Activated naive CD8-positive, alpha-beta T cell (primary cell): ENCODE data around the gene ANKRD23.
A peak's percentile ranks its signal among the peaks of the same experiment; 100 is the strongest.

ENCODE experiments used
- H3K27ac Mint-ChIP-seq: one replicate; pipeline ENCODE4 v1.8.0; 2021; ENCODE audit warnings: mixed read lengths
- H3K27me3 Mint-ChIP-seq: one replicate; pipeline ENCODE4 v1.8.0; 2021; ENCODE audit warnings: mixed read lengths
- H3K36me3 Mint-ChIP-seq: one replicate; pipeline ENCODE4 v1.8.0; 2021; ENCODE audit warnings: mixed read lengths
- H3K4me1 Mint-ChIP-seq: one replicate; pipeline ENCODE4 v1.8.0; 2021; ENCODE audit warnings: low read depth, mixed read lengths
- H3K4me3 Mint-ChIP-seq: one replicate; pipeline ENCODE4 v1.8.0; 2021; ENCODE audit warnings: mild to moderate bottlenecking, mixed read lengths
- H3K9me3 Mint-ChIP-seq: one replicate; pipeline ENCODE4 v1.8.0; 2021; ENCODE audit warnings: low read depth, mixed read lengths

Gene ANKRD23

GRCh38 chr2:96860065-96861029, 16.5 kb upstream of the ANKRD23 start:
- H3K4me3 Mint-ChIP-seq = no peak overlapping the region

GRCh38 chr2:96859681-96860064, 15.9 kb upstream of the ANKRD23 start:
- H3K4me3 Mint-ChIP-seq = peak overlapping the region; percentile 46
- no peaks in the 10 kb centered on the region for H3K9me3 Mint-ChIP-seq
- H3K4me1 Mint-ChIP-seq = peaks cover 37% of the 10 kb centered on the region
- H3K27ac Mint-ChIP-seq = peak overlapping the region; percentile 28
- no peaks in the 10 kb centered on the region for H3K27me3 Mint-ChIP-seq
- H3K36me3 Mint-ChIP-seq = no peaks in the 10 kb centered on the region

More at GRCh38 chr2:96860065-96861029, 16.5 kb upstream of the ANKRD23 start:
- Mint-ChIP-seq H3K27ac (peak overlapping the region; percentile 2), H3K27me3 (no peaks in the 10 kb centered on the region), H3K36me3 (no peaks in the 10 kb centered on the region), H3K4me1 (peaks cover 32% of the 10 kb centered on the region), H3K9me3 (no peaks in the 10 kb centered on the region)

GRCh38 chr2:96859099-96859649, 15.4 kb upstream of the ANKRD23 start:
- Mint-ChIP-seq H3K4me3 (peak overlapping the region; percentile 52), H3K36me3 (no peaks in the 10 kb centered on the region), H3K27ac (peak overlapping the region; percentile 28), H3K9me3 (no peaks in the 10 kb centered on the region), H3K4me1 (peaks cover 38% of the 10 kb centered on the region), H3K27me3 (no peaks in the 10 kb centered on the region)

- H3K27ac Mint-ChIP-seq = peak within 1 kb of the TSS; percentile 75
- peaks cover 3% of the 10 kb centered on the region for H3K36me3 Mint-ChIP-seq
- H3K4me3 Mint-ChIP-seq = peak within 1 kb of the TSS; percentile 87
- peaks cover 41% of the 10 kb centered on the region for H3K4me1 Mint-ChIP-seq
- H3K9me3 Mint-ChIP-seq = no peaks in the 10 kb centered on the region
- no peaks in the 10 kb centered on the region for H3K27me3 Mint-ChIP-seq
These were observed 14.0 kb upstream of the ANKRD23 start, which contains the start of gene ANKRD39 for GRCh38 chr2:96857667-96858372. ANKRD39 (minus strand) TSS chr2:96858016; CDS start chr2:96857987, 29 bp downstream.

- Mint-ChIP-seq H3K27me3 (no peaks in the 10 kb centered on the region), H3K4me1 (peaks cover 40% of the 10 kb centered on the region), H3K9me3 (no peaks in the 10 kb centered on the region), H3K4me3 (peak overlapping the region; percentile 87), H3K36me3 (peaks cover 4% of the 10 kb centered on the region), H3K27ac (peak overlapping the region; percentile 75)
These were observed 13.2 kb upstream of the ANKRD23 start for GRCh38 chr2:96856776-96857666.

- Mint-ChIP-seq H3K36me3 (peaks cover 4% of the 10 kb centered on the region), H3K27ac (no peak overlapping the region), H3K4me3 (no peak overlapping the region), H3K27me3 (no peaks in the 10 kb centered on the region), H3K9me3 (no peaks in the 10 kb centered on the region), H3K4me1 (peaks cover 20% of the 10 kb centered on the region)
These were observed 9.5 kb upstream of the ANKRD23 start for GRCh38 chr2:96853321-96853720.

GRCh38 chr2:96852667-96853066, 8.8 kb upstream of the ANKRD23 start:
- H3K36me3 Mint-ChIP-seq = peaks cover 4% of the 10 kb centered on the region
- H3K27ac Mint-ChIP-seq = no peak overlapping the region
- H3K4me1 Mint-ChIP-seq = peaks cover 20% of the 10 kb centered on the region
- no peak overlapping the region for H3K4me3 Mint-ChIP-seq
- H3K27me3 Mint-ChIP-seq = no peaks in the 10 kb centered on the region
- H3K9me3 Mint-ChIP-seq = no peaks in the 10 kb centered on the region

GRCh38 chr2:96848264-96848663, 4.4 kb upstream of the ANKRD23 start:
- Mint-ChIP-seq H3K27ac (no peak overlapping the region), H3K9me3 (no peaks in the 10 kb centered on the region), H3K4me3 (no peak overlapping the region), H3K4me1 (peaks cover 3% of the 10 kb centered on the region), H3K27me3 (no peaks in the 10 kb centered on the region), H3K36me3 (peaks cover 7% of the 10 kb centered on the region)

- no peaks in the 10 kb centered on the region for H3K9me3 Mint-ChIP-seq
- H3K36me3 Mint-ChIP-seq = peaks cover 3% of the 10 kb centered on the region
- H3K4me3 Mint-ChIP-seq = no peak overlapping the region
- H3K4me1 Mint-ChIP-seq = no peaks in the 10 kb centered on the region
- H3K27ac Mint-ChIP-seq = no peak overlapping the region
- no peaks in the 10 kb centered on the region for H3K27me3 Mint-ChIP-seq
These were observed 3.8 kb upstream of the ANKRD23 start for GRCh38 chr2:96847586-96847985.

- Mint-ChIP-seq H3K9me3 (no peaks in the 10 kb centered on the region), H3K36me3 (peaks cover 3% of the 10 kb centered on the region)
These were observed 3.0 kb upstream of the ANKRD23 start for GRCh38 chr2:96846825-96847224.

GRCh38 chr2:96844405-96844808, 586 bp upstream of the ANKRD23 start:
- Mint-ChIP-seq H3K36me3 (peaks cover 3% of the 10 kb centered on the region), H3K27ac (no peak overlapping the region), H3K4me3 (no peak overlapping the region), H3K9me3 (no peaks in the 10 kb centered on the region), H3K27me3 (no peaks in the 10 kb centered on the region), H3K4me1 (peaks cover 9% of the 10 kb centered on the region)

More at GRCh38 chr2:96846825-96847224, 3.0 kb upstream of the ANKRD23 start:
- Mint-ChIP-seq H3K4me1 (no peaks in the 10 kb centered on the region), H3K4me3 (no peak overlapping the region), H3K27me3 (no peaks in the 10 kb centered on the region), H3K27ac (no peak overlapping the region)

GRCh38 chr2:96842600-96842999, 1.2 kb downstream of the ANKRD23 start:
- H3K36me3 Mint-ChIP-seq = peaks cover 3% of the 10 kb centered on the region
- no peaks in the 10 kb centered on the region for H3K9me3 Mint-ChIP-seq
- H3K4me1 Mint-ChIP-seq = peaks cover 11% of the 10 kb centered on the region
- H3K27me3 Mint-ChIP-seq = no peaks in the 10 kb centered on the region
- H3K4me3 Mint-ChIP-seq = no peak overlapping the region
- H3K27ac Mint-ChIP-seq = no peak overlapping the region

- Mint-ChIP-seq H3K27ac (no peak overlapping the region), H3K4me3 (no peak overlapping the region), H3K9me3 (no peaks in the 10 kb centered on the region), H3K27me3 (no peaks in the 10 kb centered on the region), H3K4me1 (peaks cover 11% of the 10 kb centered on the region), H3K36me3 (peaks cover 2% of the 10 kb centered on the region)
These were observed 1.9 kb downstream of the ANKRD23 start for GRCh38 chr2:96841701-96842495.
